Mucosa of descending colon (tissue), 3 donors: ENCODE data around the gene HIP1R. TPM values are rescaled to one million over a fixed set of nuclear protein-coding genes. Genes with fewer than 3 reads are reported as not detected.

Experiments
- ATAC-seq: fragments of 200-7000 bp; cut with Tn5 transposase; one replicate; pipeline ENCODE4 v1.9.1; 2020; ENCODE audit warnings: mild to moderate bottlenecking, moderate library complexity
- DNase-seq, 3 donors: peaks; one replicate each; pipeline ENCODE4 v3.0.0-alpha.2; 2020
- H3K36me3 ChIP-seq: fragments of 200-600 bp; one replicate; pipeline ENCODE4 v1.8.0; 2021; ENCODE audit warnings: low read depth, mild to moderate bottlenecking
- H3K4me1 ChIP-seq: fragments of 200-600 bp; one replicate; pipeline ENCODE4 v1.8.0; 2021; ENCODE audit warnings: low read depth, mild to moderate bottlenecking
- H3K4me3 ChIP-seq: fragments of 200-600 bp; one replicate; pipeline ENCODE4 v1.8.0; 2021; ENCODE audit warnings: mild to moderate bottlenecking
- H3K9me3 ChIP-seq: fragments of 200-600 bp; one replicate; pipeline ENCODE4 v1.8.0; 2021; ENCODE audit warnings: mild to moderate bottlenecking
- CTCF ChIP-seq: fragments of 200-600 bp; IDR thresholded peaks from one replicate; pipeline ENCODE4 v1.8.0; 2022; ENCODE audit warnings: antibody characterized with exemption, mild to moderate bottlenecking
- intact Hi-C, 2 donors: fragments of 100-400 bp; cut with DNase I in 1 of 2; cut with micrococcal nuclease in 1 of 2; formaldehyde crosslinking; loops; one replicate each; pipeline versions ENCODE4 v1.11.0 to v1.11.1; 2022; cut with DNase I, micrococcal nuclease
- total RNA-seq, 3 donors: library from RNA; stranded (reverse); fragmentation: NEBNext Ultra II Directional in 2 of 3; extraction: Animal tissue kit (Norgen Biotek cat#: 25700) in 2 of 3; gene quantifications; one replicate each; pipeline versions ENCODE4 v1.2.1 to v1.2.4, GENCODE V29; 2021 to 2023
- donor health status: DM: no; HTN: no; CAD: no; lungs with moderate emphysema.
- donor health status: DM: no; HTN: no; CAD: no.
- donor health status: DM: no; HTN: yes; CAD: no.

Gene HIP1R
- total RNA-seq, 3 donors from 2014 or later, result 37.8 to 76.5 (median 73.1) TPM

DNA sequence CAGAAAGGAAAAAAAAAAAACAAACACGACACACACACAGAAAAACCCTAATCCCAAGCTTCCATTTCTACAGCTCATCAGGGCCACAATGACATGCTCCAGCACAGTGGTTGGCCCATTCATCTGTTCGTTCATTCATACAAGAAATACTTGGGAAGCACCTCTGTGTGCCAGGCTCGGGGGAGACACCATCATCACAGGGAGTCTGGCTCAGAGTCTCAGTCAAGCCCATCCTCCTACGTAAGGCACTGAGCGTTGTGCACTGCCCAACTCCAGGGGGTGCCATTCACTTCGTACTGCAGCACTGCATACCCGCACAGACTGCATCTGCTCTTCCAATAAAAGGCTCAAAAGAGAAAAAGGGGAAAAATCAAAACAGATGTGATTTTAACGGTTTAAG lies 45.4 kb downstream of the HIP1R start:
- DNase-seq (peak in 1 of 3 donors; percentile 28), ATAC-seq (peak; percentile 70)
- peaks cover 24% of the 10 kb centered on the region for H3K4me1 ChIP-seq
- no peak overlapping the region for H3K4me3 ChIP-seq
- no peak for TF ChIP-seq CTCF
- intact Hi-C loops, result no loop called here
- H3K36me3 ChIP-seq, result no peaks in the 10 kb centered on the region
- H3K9me3 ChIP-seq, result no peaks in the 10 kb centered on the region

DNA sequence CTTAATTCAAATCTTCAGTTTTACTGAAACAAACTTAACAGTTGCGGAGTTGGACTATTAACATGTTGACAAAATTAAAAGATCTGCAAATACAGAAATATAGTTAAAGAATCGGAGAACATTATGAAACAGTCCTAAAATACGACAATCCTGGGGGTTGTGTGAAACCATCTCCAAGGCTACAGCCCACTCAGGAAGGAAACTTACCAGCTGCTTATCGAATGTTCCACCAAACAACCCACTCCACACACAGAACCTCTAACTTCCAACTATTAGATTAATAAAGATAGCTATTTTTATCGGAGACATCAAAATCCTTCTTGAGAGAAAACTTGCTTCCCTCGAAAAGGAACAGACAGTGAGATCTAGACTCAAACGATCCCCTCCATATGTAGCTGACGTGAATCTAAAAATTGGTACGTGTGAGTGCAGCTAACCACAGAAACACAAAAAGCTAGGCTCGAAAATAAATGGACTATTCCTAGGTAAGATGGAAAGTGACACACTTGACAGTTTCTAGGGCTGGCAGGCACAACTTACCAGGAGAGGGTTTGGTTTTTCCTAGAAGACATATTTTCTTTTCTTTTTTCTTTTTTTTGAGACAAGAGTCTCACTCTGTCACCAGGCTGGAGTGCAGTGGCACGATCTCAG lies 47.8 kb downstream of the HIP1R start:
- H3K4me3 ChIP-seq, result no peak overlapping the region
- ATAC-seq, result no peak
- no peaks in the 10 kb centered on the region for H3K9me3 ChIP-seq
- TF ChIP-seq CTCF, result no peak
- H3K36me3 ChIP-seq, result no peaks in the 10 kb centered on the region
- intact Hi-C loops, result no loop called here
- H3K4me1 ChIP-seq, result peaks cover 36% of the 10 kb centered on the region
- no peak for DNase-seq

- Histone ChIP-seq H3K36me3 (no peaks in the 10 kb centered on the region), H3K4me3 (no peak overlapping the region), H3K9me3 (no peaks in the 10 kb centered on the region), H3K4me1 (peaks cover 48% of the 10 kb centered on the region)
- no peak for DNase-seq
- no peak for ATAC-seq
- intact Hi-C loops, result no loop called here
- TF ChIP-seq CTCF, result no peak
Measured at GRCh38 chr12:122884091-122884826, 49.0 kb downstream of the HIP1R start.

GRCh38 chr12:122884860-122885259 lies 49.6 kb downstream of the HIP1R start:
- peaks cover 53% of the 10 kb centered on the region for H3K4me1 ChIP-seq
- ATAC-seq, result no peak
- no peak for TF ChIP-seq CTCF
- intact Hi-C loops, result no loop called here
- no peak overlapping the region for H3K4me3 ChIP-seq
- H3K9me3 ChIP-seq, result no peaks in the 10 kb centered on the region
- H3K36me3 ChIP-seq, result no peaks in the 10 kb centered on the region
- DNase-seq, result no peak

- ATAC-seq, result no peak
- Histone ChIP-seq H3K4me1 (peaks cover 62% of the 10 kb centered on the region), H3K36me3 (no peaks in the 10 kb centered on the region), H3K9me3 (no peaks in the 10 kb centered on the region), H3K4me3 (no peak overlapping the region)
- DNase-seq, result no peak
- intact Hi-C loops, result no loop called here
- TF ChIP-seq CTCF, result no peak
Measured at GRCh38 chr12:122886161-122886560, 50.9 kb downstream of the HIP1R start.
